ENCODE data around the gene SBNO1.

GRCh38 chr12:123267991-123268843 lies 96.4 kb downstream of the SBNO1 start:
- TF ChIP-seq GATA2 (IDR thresholded peaks at IDR 0.05; ENCODE audit: low read depth, low read length) (no peak), GATA3 (IDR thresholded peaks at IDR 0.05; ENCODE audit: low read depth, low read length) (no peak)

Measured in SH-SY5Y (cell line).